Fibroblast of upper back skin (primary cell): ENCODE data around the gene NDE1.
"Not testable (repeated sequence)": the region's sequence is repeated elsewhere in the genome, so short reads cannot be mapped to it uniquely, and the experiment has no call there.

ENCODE experiments used
- DNase-seq: peaks from one replicate; pipeline ENCODE4 v3.0.0-alpha.2; 2013

NDE1 gene

GRCh38 chr16:15621456-15621855 is 28.6 kb upstream of the NDE1 start:
- no peak for DNase-seq

GRCh38 chr16:15621889-15622288 is 28.2 kb upstream of the NDE1 start:
- no peak for DNase-seq

GRCh38 chr16:15631730-15632409 is 18.2 kb upstream of the NDE1 start:
- no peak for DNase-seq

- no peak for DNase-seq
These were observed 14.1 kb upstream of the NDE1 start for GRCh38 chr16:15635926-15636325.

- DNase-seq, result no peak
These were observed 13.6 kb upstream of the NDE1 start for GRCh38 chr16:15636392-15636873.

- no peak for DNase-seq
These were observed 10.9 kb upstream of the NDE1 start for GRCh38 chr16:15639061-15639568.

- DNase-seq, result no peak
These were observed 9.1 kb upstream of the NDE1 start for GRCh38 chr16:15640966-15641365.

GRCh38 chr16:15641753-15642556 is 8.1 kb upstream of the NDE1 start:
- no peak for DNase-seq

- DNase-seq, result no peak
These were observed 7.4 kb upstream of the NDE1 start for GRCh38 chr16:15642557-15643047.

- peak; percentile 94 for DNase-seq
These were observed 6.7 kb upstream of the NDE1 start, which contains the start of gene MARF1 for GRCh38 chr16:15643048-15643945. TSS of gene MARF1 (minus strand) at chr16:15643154. CDS start at chr16:15639233, 3,921 bp downstream.

- no peak for DNase-seq
These were observed 6.1 kb upstream of the NDE1 start for GRCh38 chr16:15643946-15644250.

GRCh38 chr16:15644267-15644961 is 5.6 kb upstream of the NDE1 start:
- peak; percentile 65 for DNase-seq

GRCh38 chr16:15644962-15645465 is 5.0 kb upstream of the NDE1 start:
- DNase-seq, result peak; percentile 87

GRCh38 chr16:15646557-15647293 is 3.3 kb upstream of the NDE1 start:
- DNase-seq, result not testable (repeated sequence)

GRCh38 chr16:15647294-15648014 is 2.6 kb upstream of the NDE1 start:
- no peak for DNase-seq

- no peak for DNase-seq
These were observed 1.8 kb upstream of the NDE1 start for GRCh38 chr16:15648135-15648730.

GRCh38 chr16:15649311-15649710 is 734 bp upstream of the NDE1 start:
- DNase-seq, result not testable (repeated sequence)

- DNase-seq, result no peak
These were observed 372 bp upstream of the NDE1 start for GRCh38 chr16:15649727-15650018.

GRCh38 chr16:15650698-15651171 is 690 bp downstream of the NDE1 start:
- DNase-seq, result no peak
